Neuron (in vitro differentiated cells): ENCODE data around the gene NCS1.

Source experiments
- H2AFZ ChIP-seq: one replicate; pipeline ENCODE4 v1.6.1; 2013; ENCODE audit warnings: low read depth, mild to moderate bottlenecking, inconsistent platforms, low read length, moderate library complexity
- H3K27me3 ChIP-seq: one replicate; pipeline ENCODE4 v1.6.1; 2013; ENCODE audit warnings: low read length; ENCODE audit not compliant: insufficient read depth
- H3K36me3 ChIP-seq: one replicate; pipeline ENCODE4 v1.6.1; 2013; ENCODE audit warnings: low read length; ENCODE audit not compliant: insufficient read depth
- H3K4me1 ChIP-seq: one replicate; pipeline ENCODE4 v1.6.1; 2013; ENCODE audit warnings: low read length; ENCODE audit not compliant: insufficient read depth
- H3K4me3 ChIP-seq: 2 replicates; pipeline ENCODE4 v1.5.1; 2013; ENCODE audit warnings: mild to moderate bottlenecking, low read length, moderate library complexity
- H3K9me3 ChIP-seq: one replicate; pipeline ENCODE4 v1.6.1; 2013; ENCODE audit warnings: low read length

NCS1 gene

DNA sequence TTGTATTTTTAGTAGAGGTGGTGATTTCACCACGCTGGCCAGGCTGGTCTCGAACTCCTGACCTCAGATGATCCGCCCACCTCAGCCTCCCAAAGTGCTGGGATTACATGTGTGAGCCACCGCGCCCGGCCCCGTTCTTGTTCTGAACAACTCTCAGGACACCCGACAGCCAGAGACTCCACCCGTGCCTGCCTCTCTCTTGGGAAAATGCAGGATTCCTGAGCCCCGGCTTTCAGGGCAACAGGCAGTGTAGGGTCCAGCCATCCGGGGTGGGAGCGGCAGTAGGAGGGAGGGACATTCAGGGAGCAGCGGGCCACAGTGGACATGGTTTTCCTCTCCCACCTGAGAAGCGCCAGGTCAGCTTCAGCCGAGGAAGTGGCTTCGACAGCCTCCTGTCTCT, 34.4 kb downstream of the NCS1 start:
- H3K4me3 ChIP-seq = no peak overlapping the region
- H3K4me1 ChIP-seq = no peaks in the 10 kb centered on the region
- no peaks in the 10 kb centered on the region for H3K36me3 ChIP-seq
- H3K27me3 ChIP-seq = no peaks in the 10 kb centered on the region
- no peak overlapping the region for H2AFZ ChIP-seq
- no peaks in the 10 kb centered on the region for H3K9me3 ChIP-seq

DNA sequence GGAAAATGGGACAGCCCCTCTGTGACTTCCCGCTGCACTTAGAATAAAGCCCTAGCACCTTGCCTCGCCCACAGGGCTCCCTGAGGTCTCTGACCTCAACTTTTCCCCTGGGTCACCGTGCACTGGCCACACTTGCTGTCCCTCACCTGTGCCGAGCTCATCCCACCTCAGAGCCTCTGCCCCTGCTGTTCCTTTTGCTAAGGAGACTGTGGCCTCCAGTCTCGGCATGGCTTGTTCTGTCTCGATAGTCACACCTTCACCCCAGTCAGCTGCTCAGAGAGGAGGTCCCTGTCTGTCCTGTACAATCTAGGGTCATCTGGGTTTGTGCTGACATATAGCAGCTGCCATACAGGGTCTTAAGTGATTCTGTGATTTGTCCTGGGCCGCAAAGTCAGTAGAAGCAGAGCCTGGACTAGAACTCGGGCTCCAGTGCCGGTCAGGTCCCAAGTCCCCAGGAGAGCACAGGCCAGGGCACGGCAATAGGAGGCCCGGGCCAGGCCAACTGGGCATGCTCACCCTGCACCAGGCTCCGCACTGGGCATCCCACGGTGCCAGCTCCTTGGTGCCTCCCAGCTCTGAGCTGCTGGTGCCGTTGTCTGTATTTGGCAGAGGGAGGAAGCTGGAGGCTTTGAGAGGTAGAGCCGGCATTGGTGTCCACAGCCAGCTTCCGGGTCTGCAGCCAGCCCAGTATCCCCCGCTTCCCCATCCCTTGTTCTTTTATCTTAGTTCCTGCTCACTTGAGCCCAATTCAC, 35.2 kb downstream of the NCS1 start:
- Histone ChIP-seq H3K36me3 (no peaks in the 10 kb centered on the region), H3K27me3 (no peaks in the 10 kb centered on the region), H2AFZ (no peak overlapping the region), H3K4me1 (no peaks in the 10 kb centered on the region), H3K4me3 (no peak overlapping the region), H3K9me3 (no peaks in the 10 kb centered on the region)

DNA sequence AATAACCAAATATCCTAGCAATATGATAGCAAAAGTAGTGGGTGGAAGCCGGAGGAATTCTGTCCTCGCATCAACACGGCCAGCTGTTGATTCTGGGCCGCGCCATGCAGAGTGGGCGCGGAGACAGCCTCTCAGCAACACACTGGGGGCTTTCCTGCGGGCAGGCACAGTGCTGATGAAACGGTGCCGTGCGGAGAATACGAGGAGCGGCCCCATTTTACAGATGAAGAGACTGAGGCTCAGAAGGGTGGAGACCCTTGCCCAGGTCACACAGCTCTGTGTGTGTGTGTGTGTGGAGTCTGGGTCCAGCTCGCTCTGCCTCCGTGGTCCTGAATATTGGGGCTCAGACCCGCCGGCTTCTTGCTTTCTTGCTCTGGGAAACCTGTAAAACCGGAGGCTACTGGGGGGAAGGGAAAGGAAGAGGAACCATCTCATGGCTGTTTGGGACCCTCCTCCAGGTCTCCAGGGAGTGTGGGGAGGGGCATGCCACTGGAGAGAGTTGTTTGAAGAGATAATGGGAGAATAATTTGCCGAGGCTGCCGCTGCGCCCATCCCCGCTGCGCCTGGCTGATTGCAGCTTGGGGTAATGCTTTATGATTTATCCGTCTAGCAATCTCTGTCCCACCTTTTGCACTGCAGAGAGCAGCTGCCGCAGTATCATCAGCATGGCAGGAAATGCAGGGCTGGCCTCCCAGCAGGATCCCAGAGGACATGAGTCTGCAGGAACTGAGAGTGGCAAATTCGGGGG, 36.6 kb downstream of the NCS1 start:
- Histone ChIP-seq H3K4me1 (peaks cover under 1% of the 10 kb centered on the region), H2AFZ (no peak overlapping the region), H3K9me3 (no peaks in the 10 kb centered on the region), H3K27me3 (no peaks in the 10 kb centered on the region), H3K36me3 (no peaks in the 10 kb centered on the region), H3K4me3 (no peak overlapping the region)

DNA sequence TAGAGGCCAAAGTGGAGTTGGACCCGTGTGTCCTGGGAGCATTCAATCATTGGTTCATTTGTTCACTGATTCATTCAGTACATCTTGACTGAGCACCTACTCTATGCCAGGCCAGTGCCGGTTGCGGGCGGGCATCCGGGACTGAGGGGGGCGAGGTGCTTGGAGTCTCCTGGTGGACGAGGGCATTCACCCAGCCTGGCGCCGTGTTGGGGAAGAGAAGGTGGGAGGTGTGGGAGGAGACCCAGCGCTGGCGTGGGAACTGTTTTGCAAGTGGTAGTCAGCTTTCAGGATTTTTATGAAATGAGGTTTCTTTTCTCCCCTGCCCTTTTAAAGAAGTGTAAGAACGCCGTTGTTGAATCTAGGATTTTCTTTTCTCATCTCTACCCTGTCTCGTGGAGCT, 37.2 kb downstream of the NCS1 start:
- Histone ChIP-seq H3K9me3 (no peaks in the 10 kb centered on the region), H3K36me3 (no peaks in the 10 kb centered on the region), H3K4me3 (no peak overlapping the region)

DNA sequence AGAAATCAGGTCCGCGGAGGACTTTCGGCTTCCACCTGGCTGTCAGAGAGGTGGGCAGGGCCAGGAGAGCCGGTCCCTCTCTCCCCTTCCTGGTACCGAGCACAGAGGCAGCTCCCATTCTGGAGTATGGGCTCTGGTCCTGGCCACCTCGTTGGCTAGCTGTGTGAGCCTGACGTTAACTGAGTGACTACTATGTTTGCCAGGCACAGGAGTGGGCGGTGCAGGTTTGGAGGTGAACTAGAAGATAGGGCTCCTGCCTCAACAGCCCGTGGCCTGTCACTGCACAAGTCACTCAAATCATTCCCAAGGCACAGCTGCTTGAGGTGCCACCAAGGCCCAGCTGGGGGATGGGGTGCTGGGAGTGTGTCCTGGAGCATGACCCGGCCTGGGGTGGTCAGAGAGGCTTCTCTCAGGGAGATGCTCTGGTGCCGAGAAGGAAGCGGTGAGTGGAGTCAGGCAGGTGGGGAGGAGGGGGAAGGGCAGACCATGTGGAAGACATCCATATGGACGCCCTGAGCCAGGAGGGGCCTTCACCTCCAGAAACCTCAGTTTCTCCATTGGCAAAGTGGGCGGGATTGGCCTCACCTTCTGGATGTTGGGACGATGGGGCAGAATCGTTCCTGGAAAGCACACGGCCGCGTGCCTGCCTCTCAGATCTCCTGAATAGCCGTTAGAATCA, 39.5 kb downstream of the NCS1 start:
- H3K4me1 ChIP-seq = peaks cover 16% of the 10 kb centered on the region
- H3K36me3 ChIP-seq = no peaks in the 10 kb centered on the region
- no peaks in the 10 kb centered on the region for H3K27me3 ChIP-seq
- H3K4me3 ChIP-seq = no peak overlapping the region
- H2AFZ ChIP-seq = no peak overlapping the region
- no peaks in the 10 kb centered on the region for H3K9me3 ChIP-seq

More for the DNA sequence above, 37.2 kb downstream of the NCS1 start:
- Histone ChIP-seq H3K27me3 (no peaks in the 10 kb centered on the region), H2AFZ (no peak overlapping the region), H3K4me1 (peaks cover 7% of the 10 kb centered on the region)

DNA sequence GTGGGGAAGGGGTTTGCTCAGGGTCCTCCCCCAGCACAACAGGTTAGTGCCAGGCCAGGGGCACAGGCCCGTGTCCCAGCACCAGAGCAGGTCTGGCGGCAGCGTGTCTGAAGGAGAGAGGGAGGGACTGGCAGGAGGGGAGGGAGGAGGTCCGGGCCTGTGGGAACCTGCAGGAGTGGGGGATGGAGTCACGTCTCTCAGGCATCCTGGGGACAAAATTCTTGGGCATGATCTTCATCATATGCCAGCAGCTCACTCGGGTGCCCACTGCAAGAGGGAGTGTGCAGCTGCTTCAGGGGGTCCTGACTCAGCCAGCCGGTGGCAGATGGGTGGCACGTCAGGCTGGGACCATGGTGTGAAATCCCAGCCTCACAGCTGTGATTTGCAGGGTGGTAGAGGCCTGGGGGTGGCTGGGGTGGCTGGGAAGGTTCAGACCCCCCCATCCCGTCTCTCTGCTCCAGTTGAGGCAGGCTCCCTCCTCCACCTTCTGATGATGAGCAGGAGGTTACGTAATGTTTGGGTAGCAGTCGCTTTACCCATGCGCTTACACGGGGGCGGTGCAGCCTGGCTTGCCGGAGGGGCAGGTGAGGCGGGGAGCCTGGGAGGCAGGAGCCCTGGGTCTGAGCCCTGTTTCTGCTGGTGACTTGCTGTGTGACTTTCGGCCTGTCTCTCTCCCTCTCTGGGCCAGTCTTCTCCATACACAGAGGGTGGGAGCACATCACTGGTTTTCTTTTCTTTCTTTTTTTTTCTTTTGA, 40.5 kb downstream of the NCS1 start:
- no peaks in the 10 kb centered on the region for H3K36me3 ChIP-seq
- no peak overlapping the region for H3K4me3 ChIP-seq
- H2AFZ ChIP-seq = no peak overlapping the region
- peaks cover 16% of the 10 kb centered on the region for H3K4me1 ChIP-seq
- H3K9me3 ChIP-seq = no peaks in the 10 kb centered on the region
- H3K27me3 ChIP-seq = no peaks in the 10 kb centered on the region

DNA sequence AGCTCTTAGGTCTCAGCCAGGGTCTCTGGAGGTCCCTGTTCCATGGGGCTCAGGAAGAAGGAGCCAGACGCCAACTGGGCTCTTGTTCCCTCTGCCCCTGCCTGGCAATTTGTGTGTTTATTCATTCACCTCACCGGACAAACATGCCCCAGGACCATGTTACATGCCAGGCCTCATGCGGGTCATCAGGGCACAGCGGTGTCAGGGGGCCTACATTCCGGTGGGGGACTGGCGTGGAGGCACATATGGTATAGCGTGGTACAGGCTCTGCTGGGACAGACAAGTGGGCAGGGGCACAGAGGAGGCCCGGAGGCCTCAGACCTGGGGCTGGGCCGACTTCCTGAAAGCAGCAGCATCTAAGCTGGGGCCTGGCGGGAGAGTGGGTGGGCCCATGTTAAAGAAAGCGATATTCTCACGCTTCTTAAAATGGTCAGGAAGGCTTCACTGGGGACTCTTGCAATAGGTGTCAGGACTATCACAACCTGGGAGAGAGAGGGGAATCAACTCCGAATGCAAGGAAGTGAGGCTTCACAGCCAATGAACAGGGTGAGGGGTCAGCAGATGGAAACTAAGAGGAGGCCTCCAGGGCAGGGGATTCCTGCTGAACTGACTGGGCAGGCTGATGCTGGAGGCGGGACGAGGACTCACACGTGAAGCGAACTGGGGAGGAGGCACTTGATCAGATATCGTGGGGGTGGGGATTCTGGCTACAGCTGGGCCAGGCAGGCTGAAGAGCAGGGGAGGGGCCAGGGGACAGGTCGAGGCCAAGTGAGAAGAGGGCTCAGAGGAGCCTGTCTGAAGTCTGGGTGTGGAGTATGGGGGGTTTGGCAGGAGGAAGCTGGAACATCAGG, 41.9 kb downstream of the NCS1 start:
- Histone ChIP-seq H3K4me1 (peaks cover 16% of the 10 kb centered on the region), H2AFZ (no peak overlapping the region), H3K4me3 (no peak overlapping the region), H3K36me3 (peaks cover 6% of the 10 kb centered on the region), H3K9me3 (no peaks in the 10 kb centered on the region), H3K27me3 (no peaks in the 10 kb centered on the region)

DNA sequence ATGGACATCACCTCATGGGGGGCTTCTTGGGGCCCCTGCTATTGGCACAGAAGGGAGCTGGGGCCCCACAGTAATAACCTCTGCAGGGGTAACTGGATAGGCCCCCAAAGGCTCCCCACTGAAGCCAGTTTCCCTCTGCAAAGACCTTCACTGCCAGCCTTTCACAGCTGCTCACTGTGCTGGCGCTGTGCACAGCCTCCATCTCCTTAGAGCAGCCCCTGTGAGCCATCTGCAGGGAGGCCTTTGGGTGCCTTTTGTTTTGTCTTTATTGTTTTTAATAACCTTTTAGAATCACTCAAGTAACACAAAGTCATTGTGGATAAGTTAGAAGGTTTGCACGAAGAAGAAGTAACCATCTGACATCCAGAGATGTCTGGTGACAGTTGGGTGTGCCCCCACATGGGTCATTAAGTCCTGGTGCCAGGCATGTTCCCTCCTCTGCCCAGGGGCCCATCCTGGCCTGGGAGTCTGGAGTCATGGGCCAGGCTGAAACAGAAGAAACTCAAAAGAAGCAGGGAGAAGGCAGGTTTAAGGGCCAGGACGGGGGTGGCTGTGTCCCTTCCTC, 42.7 kb downstream of the NCS1 start:
- H3K36me3 ChIP-seq = peaks cover 6% of the 10 kb centered on the region
- no peaks in the 10 kb centered on the region for H3K9me3 ChIP-seq
- no peak overlapping the region for H2AFZ ChIP-seq
- H3K27me3 ChIP-seq = no peaks in the 10 kb centered on the region
- peaks cover 16% of the 10 kb centered on the region for H3K4me1 ChIP-seq
- no peak overlapping the region for H3K4me3 ChIP-seq

DNA sequence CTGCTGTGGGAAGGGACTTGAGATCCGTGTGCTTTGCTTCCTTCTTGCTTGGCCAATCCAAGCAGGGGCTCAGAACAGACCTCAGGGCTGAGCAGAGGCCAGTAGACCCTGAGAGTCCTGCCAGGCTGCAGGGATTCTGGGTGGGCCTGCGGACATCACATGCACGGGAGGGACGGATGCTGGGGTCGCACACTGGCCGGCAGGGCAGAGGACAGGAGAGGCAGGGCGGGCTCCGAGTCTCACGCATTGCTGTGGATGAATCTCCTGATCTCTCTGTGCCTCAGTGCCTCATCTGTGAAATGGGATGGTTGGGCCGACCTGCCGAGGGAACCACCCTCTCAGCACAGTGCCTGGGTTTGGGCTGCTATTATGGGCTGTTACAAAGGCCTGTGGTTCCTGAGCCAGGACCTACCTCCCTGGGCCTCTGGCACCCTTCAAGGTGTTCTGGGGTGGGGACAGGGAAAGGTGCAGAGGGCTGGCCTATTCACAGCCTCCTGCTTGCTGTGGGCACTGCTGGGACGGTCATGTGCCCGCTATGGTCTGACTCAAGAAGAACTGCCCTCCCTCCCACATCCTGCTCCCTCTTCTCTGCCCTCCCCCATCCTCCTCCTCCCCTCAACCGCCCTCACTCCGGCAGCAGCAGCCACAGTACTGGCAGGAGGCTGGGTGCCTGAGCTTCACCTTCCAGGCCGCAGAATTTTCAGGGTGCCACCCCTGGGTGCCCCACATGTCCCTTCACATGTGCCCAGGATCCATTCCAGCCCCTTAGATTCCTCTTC, 43.3 kb downstream of the NCS1 start:
- H2AFZ ChIP-seq = no peak overlapping the region
- no peaks in the 10 kb centered on the region for H3K27me3 ChIP-seq
- H3K36me3 ChIP-seq = peaks cover 6% of the 10 kb centered on the region
- H3K4me1 ChIP-seq = peaks cover 23% of the 10 kb centered on the region
- H3K4me3 ChIP-seq = no peak overlapping the region
- H3K9me3 ChIP-seq = no peaks in the 10 kb centered on the region

DNA sequence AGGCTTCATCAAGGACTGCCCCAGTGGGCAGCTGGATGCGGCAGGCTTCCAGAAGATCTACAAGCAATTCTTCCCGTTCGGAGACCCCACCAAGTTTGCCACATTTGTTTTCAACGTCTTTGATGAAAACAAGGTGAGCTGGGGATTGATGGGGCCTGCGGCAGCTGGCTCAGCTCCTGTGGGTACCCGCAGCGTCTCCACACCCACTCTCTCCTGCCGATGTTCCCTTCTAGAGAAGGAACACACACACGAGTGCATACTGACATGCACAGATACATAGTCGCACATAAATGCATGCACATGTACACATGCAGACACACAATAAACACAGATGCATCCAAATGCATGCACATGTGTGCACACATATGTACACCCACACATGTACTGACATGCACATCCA, 45.6 kb downstream of the NCS1 start:
- Histone ChIP-seq H3K27me3 (no peaks in the 10 kb centered on the region), H3K4me1 (peaks cover 26% of the 10 kb centered on the region), H2AFZ (no peak overlapping the region), H3K36me3 (peaks cover 6% of the 10 kb centered on the region), H3K4me3 (no peak overlapping the region), H3K9me3 (no peaks in the 10 kb centered on the region)

DNA sequence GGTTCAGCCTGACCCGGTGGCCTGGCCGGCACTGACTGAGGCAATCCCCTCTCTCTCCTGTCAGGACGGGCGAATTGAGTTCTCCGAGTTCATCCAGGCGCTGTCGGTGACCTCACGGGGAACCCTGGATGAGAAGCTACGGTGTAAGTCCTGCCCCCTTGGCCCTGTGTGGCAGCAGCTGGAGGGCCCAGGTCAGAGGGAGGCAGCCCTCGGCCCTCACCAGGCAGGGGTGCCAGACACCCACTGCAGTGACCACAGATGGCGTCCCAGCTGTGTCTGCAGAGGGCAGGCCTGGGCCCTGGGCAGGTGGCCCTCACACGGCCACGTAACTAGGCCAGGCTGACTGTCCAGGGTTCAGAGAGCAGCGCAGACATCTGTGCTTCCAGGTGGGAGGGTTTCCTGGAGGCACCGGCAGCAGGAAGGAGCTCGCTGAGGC, 47.5 kb downstream of the NCS1 start:
- Histone ChIP-seq H3K36me3 (peaks cover 12% of the 10 kb centered on the region), H3K4me3 (no peak overlapping the region), H3K9me3 (no peaks in the 10 kb centered on the region), H3K4me1 (peaks cover 16% of the 10 kb centered on the region), H2AFZ (no peak overlapping the region), H3K27me3 (no peaks in the 10 kb centered on the region)
